CD4-positive, alpha-beta T cell treated with Interleukin-17A for 4 hours (primary cell): Measurements from ENCODE around the gene OTUD1.

ENCODE experiments used
- DNase-seq: peaks from one replicate; pipeline ENCODE4 v3.0.0-alpha.2; 2020; ENCODE audit warnings: mixed read lengths

OTUD1 gene

GRCh38 chr10:23472181-23472580 is 33.3 kb downstream of the OTUD1 start:
- no peak for DNase-seq

GRCh38 chr10:23474081-23474480 is 35.2 kb downstream of the OTUD1 start:
- no peak for DNase-seq

GRCh38 chr10:23474626-23475025 is 35.8 kb downstream of the OTUD1 start:
- DNase-seq = no peak

GRCh38 chr10:23478570-23478969 is 39.7 kb downstream of the OTUD1 start:
- DNase-seq = no peak

GRCh38 chr10:23479798-23480473 is 41.1 kb downstream of the OTUD1 start:
- DNase-seq = no peak

- no peak for DNase-seq
Measured at GRCh38 chr10:23481363-23481961, 42.6 kb downstream of the OTUD1 start.

GRCh38 chr10:23490115-23490514 is 51.2 kb downstream of the OTUD1 start:
- no peak for DNase-seq
